T1000 (cell line): ENCODE measurements around the gene CHD5.
A peak's percentile ranks its signal among the peaks of the same experiment; 100 is the strongest.
"Not testable (repeated sequence)": the region's sequence is repeated elsewhere in the genome, so short reads cannot be mapped to it uniquely, and the experiment has no call there.

Experiments used
- DNase-seq: peaks from one replicate; lab custom pipeline; 2025; ENCODE audit warnings: mixed read lengths; lab: John Stamatoyannopoulos, UW

The CHD5 gene

DNA sequence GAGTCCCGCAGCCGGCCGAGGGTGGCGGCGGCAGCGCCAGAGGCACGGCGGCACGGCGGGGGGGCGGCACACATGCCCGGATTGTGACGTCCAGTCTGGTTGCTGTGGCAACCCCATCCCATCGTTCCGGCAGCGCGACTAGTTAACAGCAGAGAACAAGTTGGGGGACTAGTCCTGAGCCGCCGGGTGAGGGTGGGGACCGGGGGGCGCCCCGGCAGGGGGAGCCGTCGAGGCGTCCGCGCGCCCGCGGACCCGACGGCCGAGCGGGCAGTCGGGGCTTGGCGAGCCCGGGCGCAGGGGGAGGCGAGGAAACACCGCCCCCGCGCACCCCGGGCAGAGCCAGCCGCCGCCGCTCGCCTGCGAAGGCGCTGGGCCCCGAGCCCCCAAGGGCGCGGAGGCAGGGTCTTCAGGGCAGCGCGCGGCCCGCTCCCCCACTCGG is at the start of gene CHD5:
TSS of gene CHD5 (minus strand) at position 54 of the 439 bp plus-strand sequence. CDS start 298 bp downstream, outside the sequence.
- DNase-seq, result peak; percentile 12

DNA sequence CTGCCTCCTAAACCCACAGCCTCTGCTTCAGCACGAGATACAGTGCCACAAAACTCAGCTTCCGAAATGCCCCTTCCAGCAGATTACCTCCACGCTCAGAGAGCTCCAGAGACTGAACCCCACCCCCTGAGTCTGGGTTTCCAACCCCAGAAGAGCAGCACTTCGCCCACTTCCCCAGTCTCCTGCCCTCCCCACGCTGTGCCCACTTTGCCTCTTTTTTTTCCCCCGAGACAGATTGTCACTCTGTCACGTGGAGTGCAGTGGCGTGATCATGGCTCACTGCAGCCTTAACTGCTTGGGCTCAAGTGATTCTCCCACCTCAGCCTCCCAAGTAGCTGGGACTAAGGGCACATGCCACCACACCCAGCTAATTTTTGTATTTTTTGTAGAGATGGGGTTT is 45.5 kb upstream of the CHD5 start:
- DNase-seq, result no peak

DNA sequence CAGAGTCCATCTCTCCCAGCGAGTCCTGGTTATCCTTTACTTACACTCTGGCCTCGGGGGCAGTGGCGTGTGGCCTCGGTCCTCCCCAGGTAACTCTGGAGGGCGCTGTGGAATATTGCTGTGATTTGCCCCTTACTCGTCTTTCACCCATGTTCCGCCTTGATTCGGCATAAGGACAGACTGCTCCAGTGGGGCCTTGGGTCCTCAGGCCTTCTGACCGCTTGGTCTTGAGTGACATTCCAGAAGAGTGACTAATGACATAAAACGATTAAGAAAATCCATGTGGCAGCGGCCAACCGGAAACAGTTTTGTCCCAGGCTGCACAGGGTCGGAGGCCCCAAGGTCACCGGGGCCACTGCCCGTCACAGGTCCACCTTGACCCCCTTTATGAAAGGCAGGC is 44.6 kb upstream of the CHD5 start:
- no peak for DNase-seq

DNA sequence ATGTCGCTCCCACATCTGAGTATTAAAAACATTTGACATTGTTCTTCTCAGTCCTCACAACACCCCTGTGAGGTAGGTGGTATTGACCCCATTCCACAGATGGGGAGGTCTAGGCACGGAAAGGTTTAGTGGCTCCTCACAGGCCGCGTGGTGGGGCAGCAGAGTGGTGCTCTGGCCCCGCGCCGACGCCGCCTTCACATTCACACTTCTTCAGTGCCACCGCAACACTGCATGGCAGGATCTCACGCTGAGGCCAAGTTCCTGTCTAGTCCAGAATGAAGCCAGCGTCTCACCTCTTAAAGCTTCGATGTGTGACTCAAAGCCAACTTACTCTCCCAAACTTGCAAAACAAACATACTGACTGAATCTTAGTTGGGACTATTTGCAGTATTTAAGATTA is 43.5 kb upstream of the CHD5 start:
- DNase-seq, result no peak

DNA sequence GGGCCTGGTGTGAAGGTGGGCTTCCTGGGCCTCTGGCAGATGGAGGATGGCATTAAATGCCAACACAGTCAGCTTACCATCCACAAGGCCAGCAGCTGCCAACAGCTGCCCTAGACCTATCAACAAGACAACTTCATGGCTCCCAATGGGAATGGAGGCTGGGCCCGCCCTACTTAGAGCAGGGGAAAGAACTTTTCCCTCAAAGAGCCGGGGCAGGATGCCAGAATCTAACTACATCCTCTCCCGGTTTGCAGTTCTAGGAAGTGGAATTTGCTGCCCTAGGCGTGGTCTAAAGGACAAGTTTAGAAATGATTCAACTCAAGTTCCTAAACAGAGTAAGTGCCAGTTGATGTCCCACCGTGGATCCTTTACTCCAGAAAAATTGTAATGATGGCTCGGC is 42.5 kb upstream of the CHD5 start:
- no peak for DNase-seq

DNA sequence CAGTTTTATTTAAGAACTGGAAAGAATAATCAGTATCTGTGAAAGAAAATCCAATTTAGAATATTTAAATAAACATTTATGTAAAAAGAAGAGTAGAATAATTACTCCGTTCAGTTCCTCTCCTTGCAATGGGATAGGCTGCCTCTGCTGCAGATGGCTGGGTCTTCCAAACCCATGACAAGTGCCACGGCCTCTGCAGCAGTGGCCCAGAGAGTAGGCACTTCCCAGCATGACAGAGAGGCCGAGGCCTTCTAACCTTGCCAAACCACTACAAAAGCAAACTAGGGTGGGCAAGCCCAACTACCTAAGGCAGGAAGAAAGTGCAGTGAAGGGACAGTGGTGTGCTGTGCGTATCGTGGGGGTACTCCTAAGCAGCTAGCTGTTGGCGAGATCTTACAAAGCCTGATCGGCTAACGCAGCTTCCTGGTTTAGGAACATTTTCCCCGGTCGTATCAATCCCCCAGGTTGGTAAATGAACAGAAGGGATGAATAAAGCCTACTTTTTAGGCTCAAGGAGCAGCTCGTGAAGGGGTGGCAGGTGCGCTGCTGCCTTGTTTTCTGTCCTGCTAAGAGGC is 41.2 kb upstream of the CHD5 start:
- no peak for DNase-seq

DNA sequence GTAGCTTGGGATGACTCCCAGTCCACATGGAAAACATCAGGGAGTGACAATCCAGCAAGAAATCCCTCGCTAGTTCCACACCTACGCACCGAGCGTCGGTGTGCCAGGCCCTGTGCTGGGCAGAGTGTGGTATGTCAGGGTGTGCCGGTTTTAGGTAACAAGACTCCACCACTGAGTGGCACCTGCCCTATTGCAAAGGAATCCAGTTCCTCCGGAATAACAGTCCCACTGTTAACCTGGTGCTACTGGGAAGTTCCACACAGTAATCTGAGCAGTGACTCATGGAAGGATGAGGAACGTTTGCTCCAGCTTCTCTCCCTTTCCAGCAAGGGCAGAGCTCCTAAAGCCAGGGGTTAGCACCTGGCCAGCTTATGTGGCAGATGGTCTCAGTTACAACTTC is 40.1 kb upstream of the CHD5 start:
- DNase-seq, result no peak

DNA sequence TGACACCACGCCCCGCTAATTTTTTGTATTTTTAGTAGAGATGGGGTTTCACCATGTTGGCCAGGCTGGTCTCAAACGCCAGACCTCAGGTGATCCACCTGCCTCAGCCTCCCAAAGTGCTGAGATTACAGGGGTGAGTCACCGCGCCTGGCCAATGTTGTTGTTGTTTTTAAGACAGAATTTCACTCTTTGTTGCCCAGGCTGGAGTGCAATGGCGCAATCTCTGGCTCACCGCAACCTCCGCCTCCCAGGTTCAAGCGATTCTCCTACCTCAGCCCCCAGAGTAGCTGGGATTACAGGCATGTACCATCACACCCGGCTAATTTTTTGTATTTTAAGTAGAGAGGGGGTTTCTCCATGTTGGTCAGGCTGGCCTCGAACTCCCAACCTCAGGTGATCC is 39.5 kb upstream of the CHD5 start:
- DNase-seq, result not testable (repeated sequence)

DNA sequence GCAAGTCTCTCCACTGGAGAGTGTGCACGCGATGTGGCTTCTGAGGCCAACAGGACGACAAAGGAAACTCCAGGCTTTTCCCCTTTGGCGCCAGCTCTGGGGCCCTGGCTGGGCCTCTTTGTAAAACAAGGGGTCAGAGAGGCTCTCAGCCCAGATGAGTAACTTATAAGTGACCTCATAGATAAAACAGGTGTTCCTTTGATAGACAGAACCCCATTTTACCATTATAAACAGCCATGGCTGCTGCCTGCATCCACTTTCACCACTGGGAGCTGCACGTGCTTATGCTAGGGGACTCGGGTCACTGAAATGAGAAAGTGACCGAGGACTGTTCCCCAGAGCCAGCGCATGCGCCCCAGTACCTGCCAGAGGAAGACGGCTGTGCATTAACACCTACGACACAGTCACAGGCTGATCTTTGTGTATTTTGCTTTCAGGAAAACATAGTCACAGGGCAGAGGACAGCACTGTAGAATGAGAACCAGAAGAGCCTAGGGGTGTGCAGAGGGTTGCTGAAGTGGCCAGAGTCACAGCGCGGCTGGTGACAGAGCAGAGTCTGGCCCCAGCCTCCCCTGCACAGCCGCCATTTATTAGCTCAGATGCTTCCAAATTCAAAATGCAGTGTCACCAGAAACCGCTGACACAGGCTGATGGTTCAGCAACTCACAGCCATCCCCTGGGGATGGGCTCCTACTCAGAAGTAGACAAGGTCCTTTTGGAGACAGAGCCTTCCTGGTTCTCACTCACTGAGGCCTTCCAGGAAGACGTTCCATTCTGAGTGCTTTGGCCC is 38.4 kb upstream of the CHD5 start:
- no peak for DNase-seq

DNA sequence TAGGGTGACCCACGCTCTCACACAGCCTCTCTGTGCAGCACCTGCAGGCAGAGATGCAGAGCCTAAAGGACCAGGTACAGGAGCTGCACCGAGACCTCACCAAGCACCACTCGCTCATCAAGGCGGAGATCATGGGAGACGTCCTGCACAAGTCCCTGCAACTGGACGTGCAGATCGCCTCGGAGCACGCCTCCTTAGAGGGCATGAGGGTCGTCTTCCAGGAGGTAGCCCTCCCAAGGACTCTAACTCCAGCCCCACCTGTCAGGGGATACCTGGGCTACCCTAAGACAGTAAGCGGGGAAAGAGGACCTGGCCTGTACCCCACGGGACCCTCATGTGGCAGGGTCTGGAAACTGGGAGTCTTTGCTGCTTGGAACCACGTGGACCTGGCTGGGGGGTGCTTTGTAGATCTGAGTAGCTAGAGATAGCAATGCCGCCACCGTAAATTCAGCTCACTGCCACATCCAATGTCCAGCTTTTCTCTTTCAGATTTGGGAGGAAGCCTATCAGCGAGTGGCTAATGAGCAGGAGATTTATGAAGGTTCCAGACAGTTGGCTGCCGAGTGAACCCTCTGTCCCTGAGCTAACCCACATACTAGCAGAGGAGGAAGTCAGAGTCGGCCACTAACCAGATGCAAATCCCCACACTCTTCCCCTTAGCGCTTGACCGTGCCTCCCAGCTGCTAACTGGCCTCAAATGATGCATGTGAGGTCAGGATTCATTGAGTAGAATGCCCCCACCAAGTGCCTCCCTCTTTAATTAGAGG is 32.3 kb upstream of the CHD5 start:
- no peak for DNase-seq

DNA sequence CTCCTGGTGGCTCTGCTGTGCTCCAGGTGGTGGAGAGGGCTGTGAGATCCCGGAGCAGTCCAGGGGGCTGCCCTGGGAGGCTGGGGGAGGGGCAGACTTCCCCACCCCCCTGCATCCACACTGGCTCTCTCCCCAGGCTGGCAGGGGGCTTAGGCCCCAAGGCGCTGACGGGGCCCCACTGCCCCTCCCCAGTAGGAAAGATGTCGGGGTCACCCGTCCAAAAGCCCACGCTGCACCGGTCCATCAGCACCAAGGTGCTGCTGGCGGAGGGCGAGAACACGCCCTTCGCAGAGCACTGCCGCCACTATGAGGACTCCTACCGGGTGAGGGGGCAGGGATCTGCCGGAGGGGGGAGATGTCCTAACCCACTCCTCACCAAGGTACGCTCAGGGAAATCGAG is 31.6 kb upstream of the CHD5 start:
- no peak for DNase-seq

DNA sequence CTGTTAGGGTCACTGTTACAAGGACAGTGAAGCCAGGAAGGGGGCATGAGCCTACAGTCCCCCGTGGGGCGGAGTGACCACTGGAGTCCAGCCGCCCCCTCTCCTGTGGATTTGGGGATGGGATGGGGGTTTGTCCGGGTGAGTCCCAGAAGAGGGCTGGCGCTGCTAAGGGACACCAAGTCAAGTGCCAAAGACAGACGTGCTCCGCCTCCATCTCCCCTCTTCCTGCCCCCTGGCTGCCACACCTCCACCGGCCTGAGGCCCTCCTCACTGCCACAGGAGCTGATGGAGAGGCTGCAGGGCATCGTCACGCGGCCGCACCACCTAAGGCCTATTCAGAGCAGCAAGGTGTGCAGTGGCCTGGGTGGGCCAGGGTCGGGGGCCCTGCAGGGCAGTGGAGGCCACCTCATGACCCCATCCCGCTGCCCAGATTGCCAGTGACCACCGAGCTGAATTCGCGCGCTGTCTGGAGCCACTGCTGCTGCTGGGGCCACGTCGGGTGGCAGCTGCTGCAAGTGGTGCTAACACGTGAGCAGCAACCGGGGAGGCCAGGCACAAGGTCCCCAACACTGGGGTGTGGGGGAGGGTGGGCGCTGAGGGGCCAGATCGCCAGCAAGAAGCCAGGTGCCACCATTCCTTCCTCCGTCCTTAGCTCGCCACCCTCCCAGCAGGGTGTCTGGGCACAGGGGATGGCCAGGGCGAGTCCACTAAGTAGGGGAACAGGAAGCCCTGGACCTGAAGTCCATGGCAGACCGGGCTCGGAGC is 30.7 kb upstream of the CHD5 start:
- no peak for DNase-seq

DNA sequence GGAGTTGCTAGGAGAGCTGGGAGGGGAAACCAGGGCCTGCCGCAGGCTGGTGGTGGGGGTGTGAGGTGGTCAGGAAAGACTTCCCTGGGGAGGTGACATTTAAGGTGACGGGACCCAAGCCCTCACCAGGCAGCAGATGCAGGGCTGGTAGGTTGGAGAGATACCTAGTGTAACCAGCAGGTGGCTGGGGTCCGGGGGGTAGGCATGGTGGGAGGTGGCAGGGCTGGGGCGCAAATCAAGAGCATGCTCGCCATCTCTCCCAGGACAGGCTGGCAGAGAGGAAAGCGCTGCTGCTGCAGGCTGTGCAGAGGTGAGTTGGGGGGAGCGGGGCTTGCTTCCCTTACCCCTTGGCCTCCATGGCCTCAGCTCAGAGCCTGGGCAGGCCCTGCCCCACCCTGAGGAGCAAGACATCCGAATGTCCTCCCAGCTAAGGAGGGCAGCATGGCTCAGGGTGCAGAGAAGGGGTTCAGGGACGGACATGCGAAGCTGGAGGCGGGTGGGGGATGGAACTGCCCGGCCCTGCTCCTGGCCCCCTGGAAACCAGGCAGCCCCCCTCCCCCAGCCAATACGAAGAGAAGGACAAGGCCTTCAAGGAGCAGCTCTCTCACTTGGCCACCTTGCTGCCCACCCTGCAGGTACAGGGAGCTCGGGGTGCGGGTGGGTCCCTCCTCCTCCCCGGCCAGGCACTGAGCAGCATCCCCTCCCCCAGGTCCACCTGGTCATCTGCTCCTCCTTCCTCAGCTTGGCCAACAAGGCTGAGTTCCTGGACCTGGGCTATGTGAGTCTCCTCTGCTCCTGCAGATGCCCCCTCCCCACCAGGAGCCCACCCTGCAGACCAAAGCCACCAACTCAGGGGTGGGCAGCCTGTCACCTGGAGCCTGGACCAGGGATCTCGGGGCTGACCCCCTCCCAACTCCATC is 29.8 kb upstream of the CHD5 start:
- no peak for DNase-seq

DNA sequence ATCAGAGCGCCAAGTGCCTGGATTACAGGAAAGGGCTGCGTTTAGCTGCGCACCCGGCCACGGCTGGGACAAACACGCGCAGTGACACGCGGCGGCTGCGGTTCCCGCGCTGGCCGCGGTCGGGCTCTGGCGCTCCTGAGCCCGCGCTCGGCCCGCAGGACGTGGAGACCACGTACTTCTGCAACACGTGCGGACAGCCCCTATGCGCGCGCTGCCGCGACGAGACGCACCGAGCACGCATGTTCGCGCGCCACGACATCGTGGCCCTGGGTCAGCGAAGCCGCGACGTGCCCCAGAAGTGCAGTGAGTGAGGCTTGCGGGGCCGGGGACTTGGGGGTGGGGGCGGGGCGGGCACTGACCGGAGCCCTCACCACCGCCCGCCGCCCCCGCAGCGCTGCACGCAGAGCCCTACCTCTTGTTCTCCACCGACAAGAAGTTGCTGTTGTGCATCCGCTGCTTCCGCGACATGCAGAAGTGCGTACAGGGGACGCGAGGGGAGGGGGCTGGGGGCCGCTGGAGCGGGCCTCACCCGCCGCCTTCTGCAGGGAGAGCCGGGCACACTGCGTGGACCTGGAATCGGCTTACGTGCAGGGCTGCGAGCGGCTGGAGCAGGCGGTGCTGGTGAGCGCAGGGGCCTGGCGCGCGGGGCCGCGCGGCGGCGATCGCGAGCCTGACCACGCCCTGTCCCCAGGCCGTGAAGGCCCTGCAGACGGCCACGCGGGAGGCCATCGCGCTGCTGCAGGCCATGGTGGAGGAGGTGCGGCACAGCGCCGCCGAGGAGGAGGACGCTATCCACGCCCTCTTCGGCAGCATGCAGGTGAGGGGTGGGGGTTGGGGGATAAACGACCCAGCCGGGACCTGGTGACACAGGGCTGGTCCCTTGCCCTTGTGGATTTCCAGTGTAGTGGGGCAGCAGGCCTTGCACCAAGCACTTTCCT is 28.9 kb upstream of the CHD5 start:
- DNase-seq, result peak; percentile 45

DNA sequence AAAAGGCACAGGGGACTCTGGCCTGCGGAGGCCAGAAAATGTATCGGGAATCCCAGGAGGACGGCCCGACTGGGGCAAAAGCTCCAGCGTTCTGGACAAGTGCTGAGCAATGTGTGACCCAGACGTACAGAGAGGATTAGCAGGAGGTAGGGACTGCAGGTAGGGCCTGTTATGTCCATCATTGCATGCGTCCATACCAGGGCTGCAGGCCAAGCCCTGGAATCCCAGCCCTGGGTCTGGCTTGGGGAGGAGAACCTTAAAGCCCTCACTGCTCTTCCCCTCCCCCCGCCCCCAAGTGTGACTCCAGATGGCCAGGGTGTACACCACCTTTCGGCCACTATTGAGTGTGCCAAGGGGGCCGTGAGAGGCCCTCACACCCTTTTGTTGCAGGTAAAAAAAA is 27.8 kb upstream of the CHD5 start:
- DNase-seq, result no peak

DNA sequence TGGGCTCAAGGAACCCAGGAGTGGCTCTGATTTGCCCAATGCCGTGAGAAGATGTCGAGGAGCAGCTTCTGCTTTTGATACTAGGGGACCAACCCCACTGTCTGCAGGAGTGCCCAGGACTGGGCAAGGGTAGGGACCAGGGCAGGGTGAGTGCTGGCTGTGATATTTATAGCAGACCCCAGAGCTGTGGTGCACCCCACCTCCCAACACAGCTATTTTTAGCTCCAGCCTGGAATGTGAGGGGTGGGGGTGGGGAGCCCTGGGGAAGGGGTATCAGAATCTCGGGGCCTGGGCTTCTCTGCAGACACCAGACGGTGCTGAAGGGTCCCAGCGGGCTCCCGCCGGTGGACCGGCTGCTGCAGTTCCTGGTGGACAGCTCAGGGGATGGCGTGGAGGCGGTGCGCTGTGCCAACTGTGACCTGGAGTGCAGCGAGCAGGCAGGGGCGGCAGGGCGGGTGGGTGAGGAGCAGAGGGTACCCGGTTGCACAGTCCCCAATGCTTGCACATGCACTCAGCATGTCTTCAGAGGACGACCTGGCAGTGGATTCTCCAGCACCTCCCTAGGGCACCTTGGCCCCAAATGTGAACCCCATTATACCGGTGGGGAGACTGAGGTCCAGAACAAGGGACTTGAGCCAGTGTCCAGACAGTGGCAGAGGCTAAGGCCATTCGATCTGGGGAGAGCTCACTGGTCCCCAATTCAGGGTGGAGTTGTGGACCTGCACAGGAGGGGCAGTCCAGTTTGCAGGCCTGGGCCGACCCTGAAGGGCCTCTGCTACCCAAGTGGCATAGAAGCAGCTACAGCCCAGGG is 27.2 kb upstream of the CHD5 start:
- no peak for DNase-seq

DNA sequence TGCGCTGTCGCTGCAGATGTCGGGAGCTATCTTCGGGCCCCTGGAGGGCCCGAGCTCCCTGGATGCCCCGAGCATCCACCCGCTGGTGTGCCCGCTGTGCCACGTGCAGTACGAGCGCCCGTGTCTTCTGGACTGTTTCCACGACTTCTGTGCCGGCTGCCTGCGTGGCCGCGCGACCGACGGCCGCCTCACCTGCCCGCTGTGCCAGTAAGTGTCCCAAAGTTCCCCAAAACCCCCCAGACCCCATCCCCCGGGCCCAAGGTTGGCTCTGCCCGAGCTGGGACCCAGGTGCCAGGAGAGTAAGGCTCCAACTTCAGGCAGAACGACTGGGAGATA is 26.4 kb upstream of the CHD5 start:
- DNase-seq, result no peak

DNA sequence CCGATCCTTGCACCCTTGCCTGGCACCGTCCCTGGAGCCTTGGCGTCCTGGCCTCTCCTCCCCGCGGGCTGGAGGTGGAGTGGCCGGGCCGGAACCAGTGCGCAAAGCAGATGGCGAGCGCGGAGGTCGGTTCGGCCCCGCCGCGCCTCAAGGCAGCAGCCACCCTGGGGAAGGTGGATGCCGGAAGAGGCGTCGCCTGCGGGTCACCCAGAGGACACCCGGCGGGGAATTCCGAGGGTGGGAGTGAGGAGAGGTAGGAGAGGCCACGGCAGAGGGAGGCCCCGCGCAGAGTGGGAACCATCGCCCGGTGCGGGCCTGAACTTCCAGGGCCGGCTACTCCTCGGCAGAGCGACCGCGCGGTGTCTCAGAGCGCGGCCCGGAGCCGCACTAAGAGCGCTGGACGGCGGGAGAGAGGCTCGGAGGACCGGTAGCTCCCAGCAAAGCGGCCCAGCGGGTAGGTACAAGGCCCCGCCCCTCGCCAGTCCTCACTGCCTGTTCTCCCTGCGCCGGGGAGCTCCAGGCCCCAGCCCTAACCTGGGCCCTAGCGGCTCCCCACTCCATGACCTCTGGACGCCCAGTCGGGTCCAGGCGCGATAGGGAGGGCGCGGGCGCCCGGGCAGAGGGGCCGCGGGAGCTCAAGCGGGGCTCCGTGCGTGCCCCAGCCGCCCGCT is 25.9 kb upstream of the CHD5 start, which contains the start of gene RNF207:
TSS of gene RNF207 (plus strand) at position 271 of the 671 bp plus-strand sequence. CDS start 417 bp downstream, outside the sequence.
- DNase-seq, result no peak

DNA sequence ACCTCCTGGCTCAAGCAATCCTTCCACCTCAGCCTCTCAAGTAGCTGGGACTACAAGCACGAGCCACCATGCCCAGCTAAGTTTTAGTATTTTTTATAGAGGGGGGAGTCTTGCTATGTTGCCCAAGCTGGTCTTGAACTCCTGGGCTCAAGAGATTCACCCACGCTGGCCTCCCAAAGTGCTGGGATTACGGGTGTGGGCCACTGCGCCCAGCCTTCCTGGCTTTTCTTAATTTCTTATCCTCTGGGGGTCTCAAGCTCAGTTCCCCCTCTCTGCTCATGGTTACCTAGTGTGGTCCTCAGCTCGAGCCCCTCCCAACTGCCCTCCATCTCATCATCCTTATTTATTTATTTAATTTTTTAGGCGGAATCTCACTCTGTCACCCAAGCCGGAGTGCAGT is 22.1 kb upstream of the CHD5 start:
- no peak for DNase-seq
